H1 (cell line): ENCODE measurements around the gene ARHGAP26. TPM values are rescaled to one million over a fixed set of nuclear protein-coding genes. Genes with fewer than 3 reads are reported as not detected.

ENCODE experiments used
- ATF3 ChIP-seq: IDR thresholded peaks from 2 replicates; pipeline ENCODE4 v1.6.1; 2011; ENCODE audit warnings: low read depth, mild to moderate bottlenecking, low read length; ENCODE audit not compliant: insufficient read depth
- CHD7 ChIP-seq: fragments of 300-600 bp; sonication (generic); IDR thresholded peaks from 2 replicates; pipeline ENCODE4 v1.7.1; 2012; ENCODE audit warnings: low read length, moderate library complexity, mild to moderate bottlenecking, inconsistent platforms; ENCODE audit not compliant: insufficient replicate concordance
- EZH2 ChIP-seq: fragments of 200-600 bp; sonication (generic); IDR thresholded peaks from 2 replicates; pipeline ENCODE4 v1.7.1; 2012; ENCODE audit warnings: low read depth, mild to moderate bottlenecking, moderate library complexity, low read length, inconsistent platforms; ENCODE audit not compliant: severe bottlenecking
- GTF2F1 ChIP-seq: IDR thresholded peaks from 2 replicates; pipeline ENCODE4 v1.6.1; 2012; ENCODE audit warnings: low read depth, low read length, improper control_type of control experiment, borderline replicate concordance
- KDM4A ChIP-seq: IDR thresholded peaks from one replicate; pipeline ENCODE4 v1.7.1; 2012; ENCODE audit warnings: low read depth, mild to moderate bottlenecking, moderate library complexity, low read length, inconsistent platforms; ENCODE audit not compliant: severe bottlenecking
- RNF2 ChIP-seq: fragments of 200-900, 300-1000 bp; sonication (generic); IDR thresholded peaks from 2 replicates; pipeline ENCODE4 v1.7.1; 2016; ENCODE audit warnings: borderline replicate concordance, low read depth, mild to moderate bottlenecking, antibody characterized with exemption, low read length; ENCODE audit not compliant: poor library complexity, severe bottlenecking; ENCODE audit errors: missing control alignments
- SIN3A ChIP-seq, 2 experiments: IDR thresholded peaks in 1 of 2; conservative IDR thresholded peaks in 1 of 2; 2 replicates each; pipeline ENCODE4 v1.6.1; 2011 to 2012; ENCODE audit warnings: low read length in 2 of 2, improper control_type of control experiment in 1 of 2, low read depth in 1 of 2, mild to moderate bottlenecking in 1 of 2
- TBP ChIP-seq: IDR thresholded peaks from 2 replicates; pipeline ENCODE4 v1.6.1; 2011; ENCODE audit warnings: low read depth, low read length, improper control_type of control experiment
- polyA plus RNA-seq, 7 experiments: library from polyadenylated mRNA; depleted of rRNA in 3 of 7; stranded (reverse) in 5 of 7; unstranded in 2 of 7; fragments of >200 nt in 5 of 7; fragments of 200-250 nt in 2 of 7; gene quantifications; 1 replicate in 5 of 7; 2 replicates in 1 of 7; 4 replicates in 1 of 7; pipeline versions ENCODE4 v1.2.1 to v1.2.3, GENCODE V29; 2011 to 2013; ENCODE audit warnings: missing spikeins in 2 of 7, mixed read lengths in 2 of 7
- total RNA-seq: library from RNA; stranded (reverse); fragmentation: NEBNext Ultra II Directional; extraction: Animal tissue kit (Norgen Biotek cat#: 25700); gene quantifications from 2 replicates; pipeline ENCODE4 v1.2.1, GENCODE V29; 2021

The ARHGAP26 gene
- total and polyA plus RNA-seq, 2 of the 8 experiments (the other 6 are each of a cell fraction or from before 2014, with no cell fraction given), result 7.1 to 24.8 TPM

GRCh38 chr5:142820447-142820846 is 50.3 kb downstream of the ARHGAP26 start (continued):
- TF ChIP-seq SIN3A (conservative IDR thresholded peaks at IDR 0.05 in 1 of 2, IDR thresholded peaks at IDR 0.05 in 1 of 2; ENCODE audit: low read depth in 1 of 2, low read length in 2 of 2), result no peak
- TF ChIP-seq KDM4A, result no peak
- no peak for TF ChIP-seq RNF2
- no peak for TF ChIP-seq TBP
- TF ChIP-seq ATF3, result no peak
- no peak for TF ChIP-seq EZH2
- no peak for TF ChIP-seq GTF2F1
- no peak for TF ChIP-seq CHD7
- TF ChIP-seq, all 59 proteins: peak for 0
